ENCODE data around the gene GLS.
A peak's percentile ranks its signal among the peaks of the same experiment; 100 is the strongest.
"Not testable (repeated sequence)": the region's sequence is repeated elsewhere in the genome, so short reads cannot be mapped to it uniquely, and the experiment has no call there.

The GLS gene

DNA sequence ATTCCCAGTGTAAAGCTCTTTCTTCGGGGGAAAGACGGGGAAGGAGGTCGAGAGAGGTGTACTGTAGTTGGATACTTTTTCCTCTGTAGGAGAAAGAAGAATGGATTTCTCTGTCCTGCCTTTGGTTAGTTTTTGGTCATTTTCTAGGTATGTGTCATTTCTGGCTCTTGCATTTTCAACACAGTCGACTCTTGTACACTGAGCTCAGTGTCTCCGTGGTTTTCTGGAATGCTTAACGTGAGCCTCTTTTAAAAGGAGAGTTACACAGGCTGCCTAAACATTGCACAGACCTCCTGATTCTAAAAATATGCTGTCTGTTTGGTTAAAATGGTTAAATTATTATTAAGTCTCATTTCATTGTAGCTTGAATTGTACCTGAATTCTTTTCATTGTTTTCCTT, 21.8 kb upstream of the GLS start:
- no peak for DNase-seq

GRCh38 chr2:190859347-190860297, 21.0 kb upstream of the GLS start:
- no peak for DNase-seq

- no peak for DNase-seq
Measured at GRCh38 chr2:190860985-190861680, 19.5 kb upstream of the GLS start.

DNA sequence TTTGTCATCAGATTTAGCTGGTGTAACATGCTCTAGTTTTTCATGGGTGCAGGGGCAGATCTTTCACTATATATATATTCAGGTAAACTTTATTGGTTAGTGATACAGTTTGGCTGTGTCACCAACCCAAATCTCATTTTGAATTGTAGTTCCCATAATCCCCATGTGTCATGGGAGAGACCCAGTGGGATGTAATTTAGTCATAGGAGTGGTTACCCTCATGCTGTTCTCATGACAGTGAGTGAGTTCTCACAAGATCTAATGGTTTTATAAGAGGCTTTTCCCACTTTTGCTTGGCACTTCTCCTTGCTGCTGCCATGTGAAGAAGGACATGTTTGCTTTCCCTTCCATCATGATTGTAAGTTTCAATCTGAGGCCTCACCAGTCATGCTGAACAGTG, 18.5 kb upstream of the GLS start:
- not testable (repeated sequence) for DNase-seq

- no peak for DNase-seq
Measured at GRCh38 chr2:190862571-190862991, 18.0 kb upstream of the GLS start.

DNA sequence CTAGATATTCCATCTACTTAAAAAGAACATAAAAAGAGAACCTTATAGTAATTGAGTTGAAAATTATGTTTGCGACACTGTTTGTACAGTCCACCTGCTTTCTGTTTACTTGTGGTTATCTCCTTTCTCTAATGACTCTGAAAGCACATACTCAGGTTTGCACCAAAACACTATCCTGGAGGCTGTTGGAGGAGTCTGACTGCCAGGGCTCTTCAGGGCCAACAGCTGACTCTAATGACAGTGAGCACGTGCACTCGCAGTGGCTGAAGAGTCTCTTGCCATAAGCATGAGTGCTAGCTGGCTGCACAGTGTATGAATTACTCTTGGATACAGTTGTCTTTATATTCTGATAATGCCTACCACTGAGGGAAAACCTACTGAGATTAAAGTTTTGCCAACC, 16.7 kb upstream of the GLS start:
- DNase-seq = no peak

- no peak for DNase-seq
Measured at GRCh38 chr2:190864375-190864774, 16.2 kb upstream of the GLS start.

DNA sequence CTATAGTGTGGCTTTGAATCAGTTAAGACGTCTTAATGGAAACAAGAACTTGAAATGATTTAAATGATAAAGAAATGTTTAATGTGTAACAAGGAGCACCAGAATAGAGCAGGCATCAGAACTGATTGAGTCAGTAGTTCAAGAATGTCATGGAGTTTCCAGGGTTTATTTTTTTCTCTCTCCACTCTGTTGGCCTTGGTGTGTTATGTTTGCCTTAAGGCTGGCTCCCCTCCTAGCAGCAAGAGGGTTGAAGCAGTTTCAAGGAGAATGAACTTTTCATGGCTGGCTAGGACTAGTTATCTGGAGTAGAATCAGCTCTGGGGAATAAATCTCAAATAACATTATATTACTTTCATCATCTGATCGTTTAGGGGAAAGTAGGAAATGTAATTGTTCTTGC, 13.4 kb upstream of the GLS start:
- DNase-seq = no peak

GRCh38 chr2:190867832-190868231, 12.8 kb upstream of the GLS start:
- no peak for DNase-seq

GRCh38 chr2:190869721-190870120, 10.9 kb upstream of the GLS start:
- DNase-seq = no peak

DNA sequence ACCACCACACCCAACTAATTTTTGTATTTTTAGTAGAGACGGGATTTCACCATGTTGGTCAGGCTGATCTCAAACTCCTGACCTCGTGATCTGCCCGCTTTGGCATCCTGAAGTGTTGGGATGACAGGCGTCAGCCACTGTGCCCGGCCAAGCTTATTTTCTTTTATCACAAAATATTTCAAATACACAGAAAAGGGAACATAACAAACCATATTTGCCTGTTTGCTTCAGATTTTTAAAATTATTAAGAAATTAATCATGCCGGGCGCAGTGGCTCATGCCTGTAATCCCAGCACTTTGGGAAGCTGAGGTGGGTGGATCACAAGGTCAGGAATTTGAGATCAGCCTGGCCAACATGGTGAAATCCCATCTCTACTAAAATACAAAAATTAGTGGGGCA, 7.2 kb upstream of the GLS start:
- not testable (repeated sequence) for DNase-seq

- DNase-seq = no peak
Measured at GRCh38 chr2:190875891-190876290, 4.7 kb upstream of the GLS start.

- no peak for DNase-seq
Measured at GRCh38 chr2:190876631-190877030, 4.0 kb upstream of the GLS start.

GRCh38 chr2:190877436-190877835, 3.2 kb upstream of the GLS start:
- DNase-seq = peak; percentile 20

DNA sequence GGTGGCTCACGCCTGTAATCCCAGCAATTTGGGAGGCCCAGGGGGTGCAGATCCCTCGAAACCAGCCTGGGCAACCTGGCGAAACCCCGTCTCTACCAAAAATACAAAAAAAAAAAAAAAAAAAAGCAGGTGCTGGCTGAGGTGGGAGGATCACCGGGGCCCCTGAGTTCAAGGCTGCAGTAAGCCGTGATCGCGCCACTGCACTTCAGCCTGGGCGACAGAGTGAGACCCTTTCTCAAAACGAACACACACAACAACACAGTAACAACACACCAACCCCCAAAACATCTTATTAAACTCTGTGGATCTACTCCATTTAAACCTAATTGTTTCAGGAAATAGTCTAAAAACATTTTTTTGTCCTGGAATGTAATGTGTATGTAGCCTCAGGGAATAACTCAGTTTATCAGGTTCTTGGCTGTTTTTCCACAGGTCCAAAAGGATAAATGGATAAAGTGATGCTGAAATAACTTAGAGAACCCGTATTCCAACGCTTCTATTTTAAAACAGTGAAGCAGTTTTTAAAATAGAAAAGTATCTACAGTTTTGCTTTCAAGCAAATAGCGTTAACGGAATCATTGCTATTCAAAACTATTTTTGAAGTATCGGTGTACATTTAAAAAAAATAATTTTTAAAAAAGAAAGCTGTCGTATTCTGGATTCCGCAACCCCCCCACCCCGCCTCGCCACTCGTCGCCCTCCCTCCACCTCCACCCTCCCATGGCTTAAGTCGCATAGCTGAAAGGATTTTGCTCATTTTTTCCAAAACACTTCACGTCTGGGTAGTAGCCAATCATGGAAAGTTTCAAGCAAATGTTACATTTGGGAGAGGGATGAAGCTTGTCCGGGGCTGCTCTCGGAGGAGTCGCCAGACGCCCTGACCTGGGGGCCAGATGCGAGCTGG, 895 bp upstream of the GLS start:
- no peak for DNase-seq

DNA sequence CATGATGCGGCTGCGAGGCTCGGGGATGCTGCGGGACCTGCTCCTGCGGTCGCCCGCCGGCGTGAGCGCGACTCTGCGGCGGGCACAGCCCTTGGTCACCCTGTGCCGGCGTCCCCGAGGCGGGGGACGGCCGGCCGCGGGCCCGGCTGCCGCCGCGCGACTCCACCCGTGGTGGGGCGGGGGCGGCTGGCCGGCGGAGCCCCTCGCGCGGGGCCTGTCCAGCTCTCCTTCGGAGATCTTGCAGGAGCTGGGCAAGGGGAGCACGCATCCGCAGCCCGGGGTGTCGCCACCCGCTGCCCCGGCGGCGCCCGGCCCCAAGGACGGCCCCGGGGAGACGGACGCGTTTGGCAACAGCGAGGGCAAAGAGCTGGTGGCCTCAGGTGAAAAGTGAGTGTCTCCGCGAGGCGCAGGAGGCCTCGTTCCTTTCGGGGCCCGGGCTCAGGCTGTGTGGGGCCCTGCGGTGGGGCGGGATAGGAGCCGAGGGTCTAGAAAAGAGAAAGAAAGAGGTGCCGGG, 520 bp downstream of the GLS start:
- no peak for DNase-seq

GRCh38 chr2:190881598-190882410, 1.2 kb downstream of the GLS start:
- DNase-seq = peak; percentile 59

- DNase-seq = no peak
Measured at GRCh38 chr2:190882411-190882766, 1.8 kb downstream of the GLS start.

- DNase-seq = no peak
Measured at GRCh38 chr2:190882856-190883582, 2.4 kb downstream of the GLS start.

GRCh38 chr2:190885844-190886243, 5.2 kb downstream of the GLS start:
- DNase-seq = not testable (repeated sequence)

- DNase-seq = no peak
Measured at GRCh38 chr2:190887089-190887488, 6.5 kb downstream of the GLS start.

Data from KG1 (cell line).